Activated T-cell treated with anti-CD3 and anti-CD28 coated beads, Interleukin-2, amount 50 U/mL, for 24 hours (primary cell): Measurements from ENCODE around the gene KCNMB2.
"Not testable (repeated sequence)": the region's sequence is repeated elsewhere in the genome, so short reads cannot be mapped to it uniquely, and the experiment has no call there.

ENCODE experiments used
- DNase-seq: peaks from one replicate; pipeline ENCODE4 v3.0.0-alpha.2; 2020
- H3K27ac Mint-ChIP-seq: 2 replicates; pipeline ENCODE4 v1.8.0; 2020; ENCODE audit warnings: mild to moderate bottlenecking, mixed read lengths
- H3K27me3 Mint-ChIP-seq: 2 replicates; pipeline ENCODE4 v1.8.0; 2020; ENCODE audit warnings: mixed read lengths
- H3K36me3 Mint-ChIP-seq: 2 replicates; pipeline ENCODE4 v1.8.0; 2020; ENCODE audit warnings: low read depth, mixed read lengths
- H3K4me1 Mint-ChIP-seq: 2 replicates; pipeline ENCODE4 v1.8.0; 2020; ENCODE audit warnings: low read depth, mixed read lengths
- H3K4me3 Mint-ChIP-seq: 2 replicates; pipeline ENCODE4 v1.8.0; 2020; ENCODE audit warnings: mild to moderate bottlenecking, moderate library complexity, mixed read lengths
- H3K9me3 Mint-ChIP-seq: 2 replicates; pipeline ENCODE4 v1.8.0; 2020; ENCODE audit warnings: mixed read lengths

The KCNMB2 gene

GRCh38 chr3:178745861-178746655, 209.8 kb downstream of the KCNMB2 start:
- H3K4me1 Mint-ChIP-seq, DNase-seq, H3K4me3 Mint-ChIP-seq, H3K9me3 Mint-ChIP-seq, H3K27ac Mint-ChIP-seq, H3K27me3 Mint-ChIP-seq, H3K36me3 Mint-ChIP-seq: not testable (repeated sequence)

DNA sequence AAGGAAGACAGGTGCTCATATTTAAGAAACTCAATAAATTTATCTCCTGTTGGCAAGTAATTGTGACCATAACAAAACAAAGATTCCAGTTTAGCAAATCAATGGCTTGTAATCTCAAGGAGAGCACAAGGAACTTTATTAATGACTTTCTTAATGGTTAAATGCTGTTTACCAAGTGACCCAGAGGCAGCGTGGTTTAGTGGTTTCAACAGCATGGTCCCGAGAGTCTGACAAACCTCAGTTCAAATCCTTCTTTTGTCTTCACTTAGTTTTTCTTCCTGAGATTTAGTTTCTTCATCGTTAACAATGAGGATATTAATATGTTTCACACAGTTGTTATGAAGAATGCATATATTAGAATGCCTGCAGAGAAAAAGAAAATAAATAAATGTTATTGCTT, 212.6 kb downstream of the KCNMB2 start:
- no peak for DNase-seq
- H3K4me3 Mint-ChIP-seq = no peak overlapping the region
- H3K27ac Mint-ChIP-seq = no peak overlapping the region
- peaks cover 3% of the 10 kb centered on the region for H3K27me3 Mint-ChIP-seq
- no peaks in the 10 kb centered on the region for H3K4me1 Mint-ChIP-seq
- H3K9me3 Mint-ChIP-seq = peaks cover 3% of the 10 kb centered on the region
- H3K36me3 Mint-ChIP-seq = no peaks in the 10 kb centered on the region

DNA sequence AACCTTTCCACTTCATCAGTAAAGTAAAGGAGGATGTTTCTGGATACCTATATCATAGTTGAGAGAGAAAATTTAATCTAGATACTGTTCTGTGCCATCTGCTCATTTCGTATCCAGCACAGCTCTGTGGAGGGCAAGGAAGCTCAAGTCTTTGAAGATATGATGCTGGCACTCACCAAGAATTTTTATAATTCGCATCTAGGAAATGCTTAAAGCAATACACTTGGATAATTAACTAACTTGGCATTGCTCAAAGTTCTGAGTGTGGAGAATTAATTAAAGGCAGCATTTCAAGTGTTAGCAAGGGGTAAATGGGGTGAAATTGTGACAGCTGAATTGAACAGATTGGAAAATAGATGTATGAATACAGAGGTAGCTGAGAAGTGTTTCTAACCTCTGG, 213.2 kb downstream of the KCNMB2 start:
- H3K36me3 Mint-ChIP-seq = no peaks in the 10 kb centered on the region
- peaks cover 3% of the 10 kb centered on the region for H3K9me3 Mint-ChIP-seq
- H3K4me1 Mint-ChIP-seq = no peaks in the 10 kb centered on the region
- H3K27ac Mint-ChIP-seq = no peak overlapping the region
- H3K27me3 Mint-ChIP-seq = peaks cover 3% of the 10 kb centered on the region
- no peak overlapping the region for H3K4me3 Mint-ChIP-seq
- no peak for DNase-seq

GRCh38 chr3:178750639-178751300, 214.5 kb downstream of the KCNMB2 start:
- Mint-ChIP-seq H3K27ac (no peak overlapping the region), H3K27me3 (peaks cover 3% of the 10 kb centered on the region), H3K36me3 (no peaks in the 10 kb centered on the region), H3K4me3 (no peak overlapping the region), H3K9me3 (peaks cover 3% of the 10 kb centered on the region), H3K4me1 (no peaks in the 10 kb centered on the region)
- no peak for DNase-seq

GRCh38 chr3:178752843-178753242, 216.6 kb downstream of the KCNMB2 start:
- H3K36me3 Mint-ChIP-seq = no peaks in the 10 kb centered on the region
- H3K9me3 Mint-ChIP-seq = no peaks in the 10 kb centered on the region
- H3K4me1 Mint-ChIP-seq = no peaks in the 10 kb centered on the region
- H3K27me3 Mint-ChIP-seq = peaks cover 3% of the 10 kb centered on the region
- no peak overlapping the region for H3K4me3 Mint-ChIP-seq
- no peak overlapping the region for H3K27ac Mint-ChIP-seq
- no peak for DNase-seq

- Mint-ChIP-seq H3K4me3 (no peak overlapping the region), H3K27me3 (peaks cover 3% of the 10 kb centered on the region), H3K9me3 (no peaks in the 10 kb centered on the region), H3K4me1 (no peaks in the 10 kb centered on the region), H3K36me3 (no peaks in the 10 kb centered on the region), H3K27ac (no peak overlapping the region)
- no peak for DNase-seq
Observed at GRCh38 chr3:178754852-178755510, 218.7 kb downstream of the KCNMB2 start.

GRCh38 chr3:178761024-178761423, 224.8 kb downstream of the KCNMB2 start:
- no peaks in the 10 kb centered on the region for H3K4me1 Mint-ChIP-seq
- no peak for DNase-seq
- no peak overlapping the region for H3K27ac Mint-ChIP-seq
- no peaks in the 10 kb centered on the region for H3K36me3 Mint-ChIP-seq
- no peaks in the 10 kb centered on the region for H3K27me3 Mint-ChIP-seq
- H3K9me3 Mint-ChIP-seq = no peaks in the 10 kb centered on the region
- H3K4me3 Mint-ChIP-seq = no peak overlapping the region

DNA sequence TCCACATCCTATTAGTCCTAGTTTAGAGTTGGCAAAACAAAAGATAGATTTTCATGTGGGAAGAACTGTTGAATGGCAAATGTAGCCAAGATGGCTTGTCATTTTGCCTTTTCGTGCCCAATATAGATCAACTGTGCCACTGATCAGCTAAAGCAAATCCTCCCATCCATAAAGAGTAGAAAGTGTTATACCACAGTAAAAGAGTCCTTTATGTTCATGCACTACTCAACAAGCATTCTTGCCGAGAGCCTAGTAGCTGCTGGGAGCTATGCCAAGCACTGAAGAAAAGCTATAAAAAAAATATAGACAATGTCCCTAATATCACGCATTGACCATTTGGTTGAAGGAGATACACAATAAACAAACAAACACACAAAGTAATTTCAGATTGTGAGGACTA, 225.2 kb downstream of the KCNMB2 start:
- Mint-ChIP-seq H3K27ac (no peak overlapping the region), H3K36me3 (no peaks in the 10 kb centered on the region), H3K4me3 (no peak overlapping the region), H3K9me3 (no peaks in the 10 kb centered on the region), H3K27me3 (no peaks in the 10 kb centered on the region), H3K4me1 (no peaks in the 10 kb centered on the region)
- DNase-seq = no peak

DNA sequence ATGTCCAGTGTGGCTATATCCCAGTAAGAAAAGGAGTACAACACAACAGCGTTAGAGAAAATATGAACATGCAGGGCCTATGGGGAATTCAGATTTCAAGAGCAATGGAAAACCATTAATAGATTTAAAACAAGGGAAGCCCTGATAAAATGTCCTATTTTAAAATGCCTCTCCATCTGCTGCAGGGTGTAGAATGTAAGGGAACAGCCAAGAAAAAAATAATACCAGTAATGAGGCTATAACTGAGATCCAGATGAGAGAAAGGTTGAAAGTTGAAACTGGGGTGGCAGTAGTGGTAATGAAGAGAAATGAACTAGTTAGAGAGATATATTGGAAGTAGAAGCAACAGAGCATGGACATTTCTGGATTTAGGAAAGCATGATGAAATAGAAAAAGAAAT, 226.1 kb downstream of the KCNMB2 start:
- H3K9me3 Mint-ChIP-seq = no peaks in the 10 kb centered on the region

GRCh38 chr3:178765472-178765871, 229.2 kb downstream of the KCNMB2 start:
- Mint-ChIP-seq H3K27ac (no peak overlapping the region), H3K27me3 (no peaks in the 10 kb centered on the region), H3K4me3 (no peak overlapping the region), H3K4me1 (no peaks in the 10 kb centered on the region), H3K9me3 (no peaks in the 10 kb centered on the region), H3K36me3 (no peaks in the 10 kb centered on the region)
- DNase-seq = no peak

More for the DNA sequence above, 226.1 kb downstream of the KCNMB2 start:
- Mint-ChIP-seq H3K27ac (no peak overlapping the region), H3K4me3 (no peak overlapping the region), H3K27me3 (no peaks in the 10 kb centered on the region), H3K4me1 (no peaks in the 10 kb centered on the region), H3K36me3 (no peaks in the 10 kb centered on the region)
- DNase-seq = no peak

DNA sequence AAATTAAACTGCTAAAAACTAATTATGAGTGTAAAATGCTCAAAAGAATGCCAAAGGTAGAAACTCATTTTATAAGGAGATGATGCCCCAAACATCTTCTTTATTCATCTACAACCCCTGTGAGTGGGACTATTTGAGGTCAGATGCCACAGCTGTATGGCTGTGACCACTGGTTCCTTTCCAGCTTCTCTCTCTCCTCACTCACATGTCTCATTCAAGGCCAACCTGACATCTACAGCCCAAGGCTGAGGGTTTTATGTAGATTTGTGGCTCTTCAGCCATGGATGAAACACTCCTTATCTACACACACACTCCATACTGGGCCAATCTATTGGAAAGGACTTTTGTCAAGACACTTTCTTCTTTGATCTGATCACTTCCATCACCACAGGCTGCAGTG, 231.3 kb downstream of the KCNMB2 start:
- Mint-ChIP-seq H3K4me3 (no peak overlapping the region), H3K27me3 (no peaks in the 10 kb centered on the region), H3K36me3 (no peaks in the 10 kb centered on the region), H3K27ac (no peak overlapping the region), H3K9me3 (peaks cover 7% of the 10 kb centered on the region), H3K4me1 (peaks cover under 1% of the 10 kb centered on the region)
- no peak for DNase-seq

GRCh38 chr3:178768072-178768864, 232.0 kb downstream of the KCNMB2 start:
- Mint-ChIP-seq H3K9me3 (peaks cover 7% of the 10 kb centered on the region), H3K27ac (no peak overlapping the region), H3K36me3 (no peaks in the 10 kb centered on the region), H3K4me1 (peaks cover 3% of the 10 kb centered on the region), H3K27me3 (no peaks in the 10 kb centered on the region), H3K4me3 (no peak overlapping the region)
- DNase-seq = no peak

DNA sequence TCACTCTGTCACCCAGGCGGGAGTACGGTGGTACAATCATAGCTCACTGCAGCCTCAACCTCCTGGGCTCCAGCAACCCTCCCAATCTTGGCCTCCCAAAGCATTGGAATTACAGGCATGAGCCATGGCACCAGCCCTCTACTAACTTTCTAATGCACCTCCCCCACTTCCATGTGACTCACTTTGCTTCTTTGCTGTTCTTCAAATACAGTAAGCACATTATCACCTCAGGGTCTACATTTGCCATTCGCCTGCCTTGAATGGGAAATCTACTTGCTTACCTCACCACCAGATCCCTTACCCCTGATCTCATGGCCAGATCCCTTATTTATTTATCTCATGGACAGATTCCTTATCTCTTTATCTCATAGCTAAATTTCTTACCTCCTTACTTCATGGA, 235.3 kb downstream of the KCNMB2 start:
- Mint-ChIP-seq H3K27ac (no peak overlapping the region), H3K4me1 (peaks cover 3% of the 10 kb centered on the region), H3K9me3 (peaks cover 7% of the 10 kb centered on the region), H3K27me3 (no peaks in the 10 kb centered on the region), H3K36me3 (no peaks in the 10 kb centered on the region), H3K4me3 (no peak overlapping the region)
- no peak for DNase-seq

- peaks cover 7% of the 10 kb centered on the region for H3K9me3 Mint-ChIP-seq
Observed at GRCh38 chr3:178772746-178773145, 236.5 kb downstream of the KCNMB2 start.

More at GRCh38 chr3:178772746-178773145, 236.5 kb downstream of the KCNMB2 start:
- Mint-ChIP-seq H3K27ac (no peak overlapping the region), H3K27me3 (no peaks in the 10 kb centered on the region), H3K4me3 (no peak overlapping the region), H3K4me1 (peaks cover 6% of the 10 kb centered on the region), H3K36me3 (no peaks in the 10 kb centered on the region)
- no peak for DNase-seq
